Small intestine (tissue), 7 donors: ENCODE results near the gene BEND6. TPM values are rescaled to one million over a fixed set of nuclear protein-coding genes. Genes with fewer than 3 reads are reported as not detected.

Source experiments
- DNase-seq, 2 donors: peaks; one replicate each; pipeline versions ENCODE4 v3.0.0 to v3.0.0-alpha.2; 2013
- FAIRE-seq: peaks from 2 replicates; lab custom pipeline; 2012; peaks lifted over from hg19 to GRCh38; lab: Jason Lieb, UNC
- H3K27ac ChIP-seq, 3 donors: one replicate each; pipeline ENCODE4 v1.5.1; 2013; ENCODE audit warnings: low read length in 2 of 3, mild to moderate bottlenecking in 2 of 3, control low read depth in 1 of 3, inconsistent platforms in 1 of 3, low read depth in 1 of 3, moderate library complexity in 1 of 3
- H3K27me3 ChIP-seq, 3 donors: one replicate each; pipeline ENCODE4 v1.6.1; 2013; ENCODE audit warnings: low read length in 3 of 3, inconsistent platforms in 1 of 3; ENCODE audit not compliant: control insufficient read depth in 3 of 3, insufficient read depth in 3 of 3
- H3K36me3 ChIP-seq, 3 donors: one replicate each; pipeline ENCODE4 v1.6.1; 2013; ENCODE audit warnings: low read length in 3 of 3, inconsistent platforms in 1 of 3, low read depth in 1 of 3, mild to moderate bottlenecking in 1 of 3, moderate library complexity in 1 of 3; ENCODE audit not compliant: control insufficient read depth in 3 of 3, insufficient read depth in 2 of 3
- H3K4me1 ChIP-seq, 3 donors: one replicate each; pipeline ENCODE4 v1.6.1; 2013; ENCODE audit warnings: low read length in 2 of 3, inconsistent platforms in 1 of 3, low read depth in 1 of 3, mild to moderate bottlenecking in 1 of 3, moderate library complexity in 1 of 3; ENCODE audit not compliant: control insufficient read depth in 3 of 3, insufficient read depth in 2 of 3
- H3K4me3 ChIP-seq, 3 donors: one replicate each; pipeline ENCODE4 v1.5.1; 2013; ENCODE audit warnings: low read length in 3 of 3, control low read depth in 1 of 3, inconsistent platforms in 1 of 3, low read depth in 1 of 3, mild to moderate bottlenecking in 1 of 3, moderate library complexity in 1 of 3
- H3K9me3 ChIP-seq, 2 donors: one replicate each; pipeline ENCODE4 v1.6.1; 2013; ENCODE audit warnings: low read depth in 1 of 2, low read length in 1 of 2; ENCODE audit not compliant: control insufficient read depth in 2 of 2, insufficient read depth in 1 of 2
- WGBS, 3 donors: extraction: QIAGEN DNeasy Blood & Tissue Kit; methylation state at CpG; one replicate each; pipeline ENCODE4 v1.1.7; 2013; 5-methylcytosine and 5-hydroxymethylcytosine counted together
- polyA plus RNA-seq, 4 donors: library from polyadenylated mRNA; stranded (reverse) in 3 of 4; unstranded in 1 of 4; fragments of 200-250 nt in 3 of 4; fragments of 120-200 nt in 1 of 4; gene quantifications; one replicate each; pipeline versions ENCODE4 v1.2.1 to v1.2.3, GENCODE V29; 2013
- donor health status: healthy with polysubstance abuse.
- donor health status: control.
- donor health status: control.
- donor health status: Bipolar disorder and iron deficiency.
- donor health status: healthy.

BEND6 gene
- polyA plus RNA-seq, 4 donors = 0.34 to 0.54 (median 0.35) TPM; not detected in 1

DNA sequence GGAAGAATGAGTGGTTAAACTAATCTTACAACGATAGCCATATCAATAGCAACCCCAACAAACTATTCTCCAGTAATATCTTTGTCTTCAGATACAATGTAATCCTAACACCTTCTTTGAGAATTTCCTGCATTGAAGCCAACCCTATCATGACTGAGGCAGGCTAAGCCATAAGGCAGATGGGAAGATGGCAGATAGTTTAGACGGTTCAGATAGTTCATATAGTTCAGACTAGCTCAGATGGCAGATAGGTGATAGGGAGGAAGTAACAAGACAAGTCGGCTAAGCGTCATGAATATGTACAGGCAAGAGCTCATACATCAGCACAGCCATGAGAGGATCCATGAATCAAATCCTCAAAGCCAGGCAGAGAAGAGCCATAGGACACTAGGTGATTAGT, 39.1 kb upstream of the BEND6 start:
- H3K36me3 ChIP-seq = no peaks in the 10 kb centered on the region
- no peak overlapping the region for H3K4me3 ChIP-seq
- peaks cover 0 to 3% (median 0%) of the 10 kb centered on the region in 3 donors for H3K27me3 ChIP-seq
- H3K4me1 ChIP-seq = no peaks in the 10 kb centered on the region
- 72 to 83% (median 77%) methylated on average over 4 of the region's 4 CpGs for WGBS, 3 donors
- H3K9me3 ChIP-seq = no peaks in the 10 kb centered on the region
- DNase-seq = no peak
- no peak for FAIRE-seq
- no peak overlapping the region for H3K27ac ChIP-seq

DNA sequence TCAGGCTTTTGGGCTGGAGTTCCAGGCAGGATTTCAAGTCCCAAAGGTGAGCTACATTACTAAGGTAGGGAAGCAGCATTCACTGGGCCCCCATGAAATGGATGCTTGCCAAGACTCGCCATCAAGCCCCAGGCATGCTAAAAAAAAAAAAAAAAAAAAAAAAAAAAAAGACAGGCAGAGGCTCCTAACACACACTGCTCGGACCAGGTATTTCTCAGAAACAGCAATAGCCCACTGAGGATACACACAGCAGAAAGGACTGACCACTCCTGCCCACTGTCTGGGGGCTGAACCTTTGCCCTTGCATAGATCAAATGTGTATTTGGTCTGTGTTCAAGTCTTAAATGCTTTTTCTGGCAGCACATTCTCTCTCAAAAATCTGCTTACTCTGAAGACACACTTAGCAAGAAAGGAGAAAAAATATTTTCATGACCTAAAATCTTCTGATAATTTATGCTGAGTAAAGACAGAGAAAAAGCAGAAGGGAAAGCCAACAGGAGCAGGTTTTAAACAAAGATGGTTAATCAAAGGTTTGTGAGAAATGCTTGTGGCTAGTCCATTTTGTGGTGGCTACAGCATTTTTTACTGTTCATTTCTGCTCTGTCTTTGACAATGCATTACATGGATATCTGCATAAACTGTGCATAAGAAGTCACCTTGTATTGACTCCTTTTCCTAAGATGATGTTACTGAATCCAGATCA, 37.9 kb upstream of the BEND6 start:
- no peak overlapping the region for H3K4me3 ChIP-seq
- 22 to 53% (median 39%) methylated on average over 2 of the region's 2 CpGs for WGBS, 3 donors
- no peaks in the 10 kb centered on the region for H3K36me3 ChIP-seq
- peaks cover 0 to 3% (median 0%) of the 10 kb centered on the region in 3 donors for H3K27me3 ChIP-seq
- DNase-seq (no peak), FAIRE-seq (no peak)
- H3K27ac ChIP-seq = no peak overlapping the region
- H3K9me3 ChIP-seq = no peaks in the 10 kb centered on the region
- no peaks in the 10 kb centered on the region for H3K4me1 ChIP-seq

DNA sequence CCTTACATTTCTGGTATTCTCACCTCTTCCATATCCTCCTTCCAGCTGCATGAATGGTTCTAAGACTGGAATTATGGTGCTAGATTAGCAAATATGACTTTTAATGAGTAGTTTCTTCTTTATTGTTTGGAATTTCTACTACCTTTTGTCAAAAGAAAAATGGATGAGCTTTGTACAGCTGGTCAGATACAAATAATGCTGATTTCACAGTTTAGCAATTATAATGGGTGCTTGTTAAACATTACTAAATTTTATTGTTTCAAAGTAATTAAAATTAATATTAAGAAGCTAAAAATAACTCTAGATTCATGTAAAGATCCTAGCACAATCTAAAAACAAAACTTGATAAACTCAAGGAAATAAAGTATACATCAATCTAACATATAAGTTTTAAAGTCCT, 32.3 kb upstream of the BEND6 start:
- Histone ChIP-seq H3K27me3 (peaks cover 0 to 3% (median 0%) of the 10 kb centered on the region in 3 donors), H3K36me3 (no peaks in the 10 kb centered on the region), H3K4me3 (no peak overlapping the region), H3K9me3 (no peaks in the 10 kb centered on the region), H3K27ac (no peak overlapping the region), H3K4me1 (no peaks in the 10 kb centered on the region)
- DNase-seq = no peak
- FAIRE-seq = no peak

DNA sequence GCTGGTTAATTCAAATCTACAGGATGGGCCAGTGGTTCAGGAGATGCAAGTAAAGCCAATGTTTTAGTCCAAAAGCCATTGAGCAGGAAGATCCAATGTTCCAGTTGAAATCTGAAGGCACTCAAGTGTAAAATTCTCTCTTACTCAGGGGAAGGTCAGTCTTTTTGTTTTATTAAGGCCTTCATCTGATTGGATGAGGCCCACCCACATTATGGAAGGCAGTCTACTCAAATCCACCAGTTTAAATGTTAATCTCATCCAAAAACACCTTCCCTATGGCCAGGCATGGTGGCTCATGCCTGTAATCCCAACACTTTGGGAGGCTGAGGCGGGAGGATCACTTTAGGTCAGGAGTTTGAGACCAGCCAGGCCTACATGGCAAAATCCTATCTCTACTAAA, 31.3 kb upstream of the BEND6 start:
- peaks cover 0 to 8% (median 0%) of the 10 kb centered on the region in 3 donors for H3K27me3 ChIP-seq
- no peaks in the 10 kb centered on the region for H3K9me3 ChIP-seq
- H3K4me1 ChIP-seq = no peaks in the 10 kb centered on the region
- no peak overlapping the region for H3K27ac ChIP-seq
- 82 to 89% (median 89%) methylated on average over 1 of the region's 1 CpG for WGBS, 3 donors
- FAIRE-seq = no peak
- no peaks in the 10 kb centered on the region for H3K36me3 ChIP-seq
- no peak for DNase-seq
- no peak overlapping the region for H3K4me3 ChIP-seq

DNA sequence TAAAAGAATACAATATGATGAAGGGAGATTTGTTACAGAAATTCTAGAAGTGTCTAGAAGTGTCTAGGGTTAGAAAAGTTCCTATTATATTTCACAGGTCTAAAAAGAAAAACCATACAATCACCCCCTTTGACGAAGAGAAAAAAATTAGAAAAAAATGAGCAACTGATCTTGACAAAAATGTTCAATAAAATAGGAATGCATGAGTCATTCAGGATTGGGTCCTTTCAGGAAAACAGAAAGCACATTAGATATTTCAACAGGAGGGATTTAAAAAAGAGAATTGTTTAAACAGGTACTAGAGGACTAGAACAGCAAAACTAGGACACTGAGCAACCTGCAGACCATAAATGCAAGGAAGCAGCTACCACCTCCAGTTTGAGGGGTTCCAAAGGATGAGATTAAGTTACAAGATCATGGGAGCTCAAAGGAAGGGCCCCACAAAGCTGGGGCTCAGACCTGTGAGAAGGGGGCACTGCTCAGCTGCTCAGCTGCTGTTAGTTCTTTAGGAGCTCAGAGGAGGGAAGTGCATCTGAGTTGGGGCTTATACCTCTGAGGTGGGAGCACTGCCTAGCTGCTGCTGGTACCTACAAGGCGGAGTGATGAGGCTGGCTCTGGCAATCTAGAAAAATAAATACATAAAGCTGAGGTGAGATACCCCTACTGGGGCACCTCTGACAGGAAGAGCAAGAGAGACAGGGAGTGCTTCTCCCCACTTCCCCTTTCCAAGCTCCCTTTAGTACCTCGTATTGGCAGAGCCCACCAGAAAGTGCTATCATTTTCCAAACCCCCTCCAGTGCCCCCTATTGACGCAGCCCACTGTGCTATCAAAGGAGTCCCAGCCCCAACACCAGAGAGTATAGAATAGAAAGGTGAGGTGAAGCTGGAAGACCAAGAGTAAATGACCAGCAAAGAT, 27.1 kb upstream of the BEND6 start:
- no peak overlapping the region for H3K4me3 ChIP-seq
- 40 to 47% (median 46%) methylated on average over 4 of the region's 4 CpGs for WGBS, 3 donors
- no peaks in the 10 kb centered on the region for H3K9me3 ChIP-seq
- FAIRE-seq (no peak), DNase-seq (no peak)
- no peaks in the 10 kb centered on the region for H3K4me1 ChIP-seq
- H3K27ac ChIP-seq = no peak overlapping the region
- H3K27me3 ChIP-seq = peaks cover 0 to 5% (median 0%) of the 10 kb centered on the region in 3 donors
- H3K36me3 ChIP-seq = no peaks in the 10 kb centered on the region

DNA sequence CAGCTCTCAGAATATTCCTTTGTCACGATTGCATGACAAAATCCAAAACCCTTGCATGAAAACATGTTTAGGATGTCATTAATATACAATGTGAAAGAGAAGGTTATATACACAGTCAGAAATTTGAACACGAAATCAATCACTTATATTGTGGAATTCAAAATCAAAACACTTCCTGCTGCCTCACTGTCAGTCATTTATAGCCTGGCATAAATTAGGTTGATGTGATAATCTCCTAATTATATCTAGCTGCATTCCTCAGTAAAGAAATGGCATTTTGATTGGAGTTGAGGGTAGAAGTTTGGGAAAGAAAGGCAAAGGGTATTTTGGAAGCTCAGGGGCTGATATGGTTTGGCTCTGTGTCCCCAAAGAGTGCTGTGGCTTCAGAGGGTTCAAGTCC, 24.1 kb upstream of the BEND6 start:
- no peaks in the 10 kb centered on the region for H3K4me1 ChIP-seq
- H3K27me3 ChIP-seq = peaks cover 0 to 5% (median 0%) of the 10 kb centered on the region in 3 donors
- H3K4me3 ChIP-seq = no peak overlapping the region
- no peak overlapping the region for H3K27ac ChIP-seq
- FAIRE-seq (no peak), DNase-seq (no peak)
- WGBS, 3 donors = 54 to 71% (median 65%) methylated on average over 2 of the region's 2 CpGs
- H3K9me3 ChIP-seq = no peaks in the 10 kb centered on the region
- no peaks in the 10 kb centered on the region for H3K36me3 ChIP-seq

DNA sequence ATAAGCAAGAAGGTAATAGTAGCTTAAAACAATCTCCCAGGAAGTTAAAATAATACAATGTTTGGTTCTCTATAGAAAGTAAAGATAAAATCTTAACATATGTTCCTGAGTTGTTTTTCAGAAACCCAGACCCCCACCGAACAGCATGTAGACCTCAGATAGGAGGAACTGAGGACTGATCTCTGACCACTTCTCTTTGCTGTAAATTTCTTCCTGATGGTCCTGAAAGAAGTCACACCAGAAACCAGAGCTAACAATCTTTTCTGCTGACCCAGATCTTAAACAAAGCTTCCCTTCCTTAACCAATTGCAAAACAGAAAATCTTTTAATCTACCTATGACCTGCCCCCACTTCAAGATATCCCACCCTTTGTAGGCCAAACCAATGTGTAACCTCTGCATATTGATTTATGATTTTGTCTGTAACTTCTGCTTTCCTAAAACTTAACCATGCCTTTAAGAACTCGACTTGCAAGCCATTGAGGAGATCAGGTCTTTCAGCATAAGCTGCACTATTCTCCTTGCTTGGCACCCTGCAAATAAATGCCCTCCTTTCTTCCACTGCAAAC, 21.9 kb upstream of the BEND6 start:
- Histone ChIP-seq H3K4me1 (no peaks in the 10 kb centered on the region), H3K4me3 (no peak overlapping the region), H3K9me3 (no peaks in the 10 kb centered on the region), H3K27me3 (peaks cover 0 to 3% (median 0%) of the 10 kb centered on the region in 3 donors), H3K27ac (peak overlapping the region in 1 of 3 donors; percentile 26), H3K36me3 (no peaks in the 10 kb centered on the region)
- FAIRE-seq = no peak
- 45 to 59% (median 49%) methylated on average over 2 of the region's 2 CpGs for WGBS, 3 donors
- no peak for DNase-seq

DNA sequence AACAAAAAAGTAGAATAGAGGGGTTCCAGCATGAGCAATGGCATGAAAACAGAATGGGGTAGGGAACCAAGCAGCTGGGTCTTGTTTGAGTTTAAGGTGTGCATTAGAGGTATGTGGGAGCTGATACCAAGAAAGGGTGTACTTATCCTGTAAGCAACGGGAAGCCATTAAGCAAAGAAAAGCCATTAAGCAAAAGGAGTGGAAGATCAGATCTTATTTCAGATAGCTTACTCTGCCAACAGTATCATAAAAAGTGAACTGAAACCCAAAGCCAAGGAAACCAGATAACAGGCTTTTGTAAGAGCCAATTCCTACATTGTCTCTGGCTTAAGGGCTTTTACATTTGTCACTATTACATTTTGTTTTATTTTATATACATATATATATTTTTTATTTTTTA, 21.3 kb upstream of the BEND6 start:
- H3K27ac ChIP-seq = no peak overlapping the region
- H3K4me3 ChIP-seq = no peak overlapping the region
- FAIRE-seq (no peak), DNase-seq (no peak)
- H3K27me3 ChIP-seq = no peaks in the 10 kb centered on the region
- H3K4me1 ChIP-seq = no peaks in the 10 kb centered on the region
- H3K36me3 ChIP-seq = no peaks in the 10 kb centered on the region
- WGBS, 3 donors = 10 to 19% (median 19%) methylated on average over 1 of the region's 1 CpG
- no peaks in the 10 kb centered on the region for H3K9me3 ChIP-seq
